ENCODE data around the gene PTPN4.

- TF ChIP-seq CTCF (IDR thresholded peaks at IDR 0.05) (no peak), ZFX (IDR thresholded peaks at IDR 0.05; ENCODE audit: borderline replicate concordance) (no peak)
These were observed 50.4 kb downstream of the PTPN4 start for GRCh38 chr2:119810049-119810630.

Data from 22Rv1 (cell line).